SK-N-SH (cell line): Measurements from ENCODE around the gene CCDC172. TPM values are rescaled to one million over a fixed set of nuclear protein-coding genes. Genes with fewer than 3 reads are reported as not detected.

Source experiments
- CTCF ChIA-PET: fragments of 300-600, 350-600 bp; formaldehyde crosslinking; extraction: SDS; loops from one replicate; lab custom pipeline; 2021; lab: Yijun Ruan, JAX
- POLR2A ChIA-PET: fragments of 350-600 bp; sonication (Branson Sonifier 250); formaldehyde crosslinking; extraction: SDS; loops from one replicate; lab custom pipeline; 2020; ENCODE audit warnings: antibody characterized with exemption, inconsistent platforms; lab: Yijun Ruan, JAX
- DNase-seq: peaks from one replicate; pipeline ENCODE4 v3.0.0; 2012
- H2AFZ ChIP-seq: fragments of 200-600 bp; sonication (generic); 2 replicates; pipeline ENCODE4 v1.8.1; 2016; ENCODE audit warnings: antibody characterized with exemption, mild to moderate bottlenecking, low read depth
- H3F3A ChIP-seq: fragments of 200-600 bp; sonication (generic); replicated peaks from 2 replicates; pipeline ENCODE3; 2016; ENCODE audit warnings: antibody characterized with exemption, mild to moderate bottlenecking; ENCODE audit not compliant: insufficient read depth
- H3K27ac ChIP-seq, 2 experiments: fragments of 200-500 bp in 1 of 2; fragments of 200-600 bp in 1 of 2; sonication (Bioruptor generic) in 1 of 2; sonication (generic), shearing (Covaris generic) in 1 of 2; 2 replicates each; pipeline versions ENCODE4 v1.5.1 to v1.6.1; 2014 to 2016; ENCODE audit warnings: low read depth in 2 of 2, inconsistent platforms in 1 of 2, low read length in 1 of 2, mild to moderate bottlenecking in 1 of 2, mixed read lengths in 1 of 2
- H3K27me3 ChIP-seq: fragments of 200-600 bp; sonication (generic), shearing (Covaris generic); 2 replicates; pipeline ENCODE4 v1.6.1; 2016; ENCODE audit warnings: mixed run types; ENCODE audit not compliant: insufficient read depth
- H3K36me3 ChIP-seq, 2 experiments: fragments of 200-500 bp in 1 of 2; fragments of 200-600 bp in 1 of 2; sonication (Bioruptor generic) in 1 of 2; sonication (generic) in 1 of 2; replicated peaks in 1 of 2; 2 replicates each; pipeline versions ENCODE3 to v1.5.1; 2014 to 2016; ENCODE audit warnings: low read length in 1 of 2, mild to moderate bottlenecking in 1 of 2; ENCODE audit not compliant: insufficient read depth in 2 of 2, control insufficient read depth in 1 of 2
- H3K4me1 ChIP-seq, 2 experiments: fragments of 200-500 bp in 1 of 2; fragments of 200-600 bp in 1 of 2; sonication (Bioruptor generic) in 1 of 2; sonication (generic), shearing (Covaris generic) in 1 of 2; 2 replicates each; pipeline versions ENCODE4 v1.5.1 to v1.6.1; 2014 to 2016; ENCODE audit warnings: low read depth in 1 of 2, low read length in 1 of 2, mixed run types in 1 of 2; ENCODE audit not compliant: insufficient read depth in 2 of 2, control insufficient read depth in 1 of 2
- H3K4me2 ChIP-seq: fragments of 200-600 bp; sonication (generic), shearing (Covaris generic); 2 replicates; pipeline ENCODE4 v1.6.1; 2017; ENCODE audit warnings: mixed run types
- H3K4me3 ChIP-seq, 2 experiments: fragments of 200-500 bp in 1 of 2; fragments of 200-600 bp in 1 of 2; sonication (Bioruptor generic) in 1 of 2; sonication (generic), shearing (Covaris generic) in 1 of 2; 2 replicates each; pipeline versions ENCODE4 v1.5.1 to v1.8.1; 2014 to 2016; ENCODE audit warnings: low read depth in 2 of 2, inconsistent platforms in 1 of 2, low read length in 1 of 2, mild to moderate bottlenecking in 1 of 2, mixed read lengths in 1 of 2, moderate library complexity in 1 of 2
- H3K79me2 ChIP-seq: fragments of 200-600 bp; sonication (generic); 2 replicates; pipeline ENCODE4 v1.8.1; 2017; ENCODE audit warnings: mild to moderate bottlenecking; ENCODE audit not compliant: insufficient read depth
- H3K9ac ChIP-seq: fragments of 200-600 bp; sonication (generic); 2 replicates; pipeline ENCODE4 v1.6.1; 2017; ENCODE audit warnings: mixed run types
- H3K9me2 ChIP-seq: fragments of 200-600 bp; sonication (generic); 2 replicates; pipeline ENCODE4 v1.6.1; 2017; ENCODE audit warnings: mixed run types
- H3K9me3 ChIP-seq: fragments of 200-600 bp; sonication (generic); 2 replicates; pipeline ENCODE4 v1.6.1; 2017; ENCODE audit warnings: mixed run types, mild to moderate bottlenecking, moderate library complexity
- H4K20me1 ChIP-seq: fragments of 200-600 bp; sonication (generic); 2 replicates; pipeline ENCODE4 v1.6.1; 2017; ENCODE audit warnings: mild to moderate bottlenecking, mixed run types; ENCODE audit not compliant: insufficient read depth
- CHD2 ChIP-seq: fragments of 150-350 bp; IDR thresholded peaks from 2 replicates; pipeline ENCODE4 v1.6.1; 2018; ENCODE audit warnings: low read length; ENCODE audit not compliant: partially characterized antibody
- ELF1 ChIP-seq: IDR thresholded peaks from 2 replicates; pipeline ENCODE4 v1.4.0; 2012
- EP300 ChIP-seq, 2 experiments: IDR thresholded peaks; 2 replicates each; pipeline versions ENCODE4 v1.4.0 to v1.6.1; 2012; ENCODE audit warnings: borderline replicate concordance in 1 of 2, low read depth in 1 of 2, low read length in 1 of 2
- EZH2phosphoT487 ChIP-seq: fragments of 200-600 bp; sonication (generic); IDR thresholded peaks from 2 replicates; pipeline ENCODE4 v1.6.1; 2017; ENCODE audit warnings: low read depth, mixed run types, mild to moderate bottlenecking, antibody characterized with exemption, moderate library complexity, borderline replicate concordance
- FOSL2 ChIP-seq: IDR thresholded peaks from 2 replicates; pipeline ENCODE4 v1.4.0; 2012; ENCODE audit warnings: low read depth, mild to moderate bottlenecking, moderate library complexity, borderline replicate concordance
- FOXJ3 ChIP-seq: sonication (generic); formaldehyde crosslinking; IDR thresholded peaks from 2 replicates; pipeline ENCODE4 v1.5.1; 2020; ENCODE audit warnings: mild to moderate bottlenecking, missing genetic modification reagents
- IRF3 ChIP-seq: fragments of 150-350 bp; IDR thresholded peaks from 2 replicates; pipeline ENCODE4 v1.6.1; 2016; ENCODE audit warnings: mild to moderate bottlenecking, low read depth, low read length
- JUND ChIP-seq: IDR thresholded peaks from 2 replicates; pipeline ENCODE4 v1.4.0; 2012
- MEF2A ChIP-seq: IDR thresholded peaks from 2 replicates; pipeline ENCODE4 v1.4.0; 2012; ENCODE audit warnings: low read depth, borderline replicate concordance
- MXI1 ChIP-seq: IDR thresholded peaks from 2 replicates; pipeline ENCODE4 v1.6.1; 2012; ENCODE audit warnings: mild to moderate bottlenecking, low read depth, low read length, improper control_type of control experiment
- NFIC ChIP-seq: IDR thresholded peaks from 2 replicates; pipeline ENCODE4 v1.4.0; 2012; ENCODE audit warnings: borderline replicate concordance
- NRF1 ChIP-seq: IDR thresholded peaks from 2 replicates; pipeline ENCODE4 v1.6.1; 2012; ENCODE audit warnings: low read depth, mild to moderate bottlenecking, low read length
- PBX3 ChIP-seq: IDR thresholded peaks from 2 replicates; pipeline ENCODE4; 2012
- POLR2AphosphoS5 ChIP-seq: IDR thresholded peaks from 2 replicates; pipeline ENCODE4 v1.6.1; 2012; ENCODE audit warnings: low read depth, low read length
- RAD21 ChIP-seq: IDR thresholded peaks from 2 replicates; pipeline ENCODE4 v1.6.1; 2012; ENCODE audit warnings: mild to moderate bottlenecking, low read length
- RCOR1 ChIP-seq: fragments of 150-350 bp; IDR thresholded peaks from 2 replicates; pipeline ENCODE4 v1.6.1; 2017; ENCODE audit warnings: antibody characterized with exemption, low read length
- RXRA ChIP-seq: IDR thresholded peaks from 2 replicates; pipeline ENCODE4 v1.4.0; 2012; ENCODE audit warnings: low read depth, mild to moderate bottlenecking, borderline replicate concordance
- USF1 ChIP-seq: IDR thresholded peaks from 2 replicates; pipeline ENCODE4 v1.4.0; 2012; ENCODE audit warnings: low read depth, borderline replicate concordance
- YY1 ChIP-seq: IDR thresholded peaks from 2 replicates; pipeline ENCODE4 v1.4.0; 2012; ENCODE audit warnings: low read depth, mild to moderate bottlenecking
- ZBTB33 ChIP-seq: IDR thresholded peaks from 2 replicates; pipeline ENCODE4 v1.4.0; 2012; ENCODE audit warnings: low read depth, borderline replicate concordance
- WGBS: methylation state at CpG from one replicate; pipeline ENCODE4 v1.1.6; 2017; ENCODE audit warnings: low lambda C conversion rate; 5-methylcytosine and 5-hydroxymethylcytosine counted together
- polyA plus RNA-seq, 3 experiments: library from polyadenylated mRNA; depleted of rRNA; stranded (reverse); fragments of >200 nt; gene quantifications; 2 replicates each; pipeline ENCODE4 v1.2.3, GENCODE V29; 2012

Gene CCDC172
- polyA plus RNA-seq, 1 of the 3 experiments (the other 2 are of a cell fraction) = not detected

GRCh38 chr10:116421815-116422214 lies 97.6 kb downstream of the CCDC172 start:
- DNase-seq = no peak
- Histone ChIP-seq H3K27me3 (no peaks in the 10 kb centered on the region), H3K4me1 (no peaks in the 10 kb centered on the region), H3F3A (no peaks in the 10 kb centered on the region), H3K9me3 (no peaks in the 10 kb centered on the region), H3K9ac (no peak overlapping the region), H3K9me2 (no peaks in the 10 kb centered on the region), H3K27ac (no peak overlapping the region), H4K20me1 (no peaks in the 10 kb centered on the region), H3K79me2 (no peaks in the 10 kb centered on the region), H3K4me3 (no peak overlapping the region), H3K36me3 (no peaks in the 10 kb centered on the region), H3K4me2 (no peak overlapping the region), H2AFZ (no peak overlapping the region)
- TF ChIP-seq RCOR1 (no peak), JUND (no peak), EZH2phosphoT487 (no peak)
- ChIA-PET POLR2A (no interaction called here), CTCF (interaction anchor here (0.8 to 1.1 kb wide), 3 partner anchors 22 to 695 kb away, joined by 3 read pairs; no protein-coding TSS in a partner anchor)
- WGBS = 30% methylated on average over 1 of the region's 1 CpG

GRCh38 chr10:116427671-116428070 lies 103.4 kb downstream of the CCDC172 start, which contains the start of gene PNLIPRP3:
Gene PNLIPRP3, plus strand, starts transcription at chr10:116427847. Its CDS starts 166 bp downstream, at chr10:116428013.
- WGBS = 29% methylated on average over 2 of the region's 2 CpGs
- ChIA-PET POLR2A (no interaction called here), CTCF (interaction anchor here (4.8 kb wide), 1 partner anchor 16 kb away, joined by 21 read pairs; no protein-coding TSS in a partner anchor)

More at GRCh38 chr10:116427671-116428070, 103.4 kb downstream of the CCDC172 start, which contains the start of gene PNLIPRP3:
- no peak within 1 kb of the TSS for H3K9ac ChIP-seq
- TF ChIP-seq USF1 (no peak), EZH2phosphoT487 (no peak), MEF2A (no peak), JUND (no peak), RAD21 (no peak), POLR2AphosphoS5 (no peak), PBX3 (no peak), FOSL2 (no peak), NFIC (no peak), FOXJ3 (CRISPR knock-in tag) (no peak), YY1 (no peak), RCOR1 (no peak), NRF1 (no peak), IRF3 (no peak), ELF1 (no peak), CHD2 (no peak), MXI1 (no peak), RXRA (no peak), ZBTB33 (no peak), EP300 (IDR thresholded peaks at IDR 0.05; ENCODE audit: borderline replicate concordance in 1 of 2, low read depth in 1 of 2, low read length in 1 of 2) (no peak)
- H3K4me1 ChIP-seq = no peaks in the 10 kb centered on the region
- no peak within 1 kb of the TSS for H3K27ac ChIP-seq
- no peaks in the 10 kb centered on the region for H3K27me3 ChIP-seq
- H3K79me2 ChIP-seq = no peaks in the 10 kb centered on the region
- no peak for DNase-seq
- no peak within 1 kb of the TSS for H2AFZ ChIP-seq
- H3K36me3 ChIP-seq = no peaks in the 10 kb centered on the region
- H4K20me1 ChIP-seq = no peaks in the 10 kb centered on the region
- H3K9me3 ChIP-seq = no peaks in the 10 kb centered on the region
- no peak within 1 kb of the TSS for H3K4me2 ChIP-seq
- H3F3A ChIP-seq = no peaks in the 10 kb centered on the region
- H3K9me2 ChIP-seq = no peaks in the 10 kb centered on the region
- no peak within 1 kb of the TSS for H3K4me3 ChIP-seq
